Neural cell (in vitro differentiated cells): ENCODE measurements around the gene KLHL10. TPM values are rescaled to one million over a fixed set of nuclear protein-coding genes. Genes with fewer than 3 reads are reported as not detected.

Experiments used
- H2AFZ ChIP-seq: fragments of 200-600, 300-800 bp; sonication (generic), shearing (Covaris generic); 2 replicates; pipeline ENCODE4 v1.6.0; 2014; ENCODE audit warnings: low read depth, mild to moderate bottlenecking, antibody characterized with exemption, low read length, moderate library complexity
- H3F3A ChIP-seq: fragments of 200-600 bp; shearing (Covaris generic); 2 replicates; pipeline ENCODE4 v1.6.1; 2016; ENCODE audit warnings: mild to moderate bottlenecking, moderate library complexity, mixed read lengths, antibody characterized with exemption, low read length; ENCODE audit not compliant: insufficient read depth, poor library complexity, severe bottlenecking
- H3K27ac ChIP-seq: fragments of 200-600, 300-800 bp; sonication (generic), shearing (Covaris generic); 2 replicates; pipeline ENCODE4 v1.5.1; 2014; ENCODE audit warnings: mild to moderate bottlenecking, low read length, moderate library complexity
- H3K27me3 ChIP-seq: fragments of 300-800, 200-600 bp; sonication (generic), shearing (Covaris generic); 2 replicates; pipeline ENCODE4 v1.6.0; 2014; ENCODE audit warnings: mild to moderate bottlenecking, low read depth, low read length, moderate library complexity; ENCODE audit not compliant: insufficient read depth
- H3K36me3 ChIP-seq: fragments of 300-800, 200-600 bp; sonication (generic), shearing (Covaris generic); 2 replicates; pipeline ENCODE4 v1.5.1; 2014; ENCODE audit warnings: mild to moderate bottlenecking, antibody characterized with exemption, low read length, moderate library complexity; ENCODE audit not compliant: insufficient read depth
- H3K4me2 ChIP-seq: fragments of 300-800, 200-600 bp; sonication (generic), shearing (Covaris generic); 2 replicates; pipeline ENCODE4 v1.6.0; 2014; ENCODE audit warnings: mild to moderate bottlenecking, low read length
- H3K4me3 ChIP-seq: fragments of 300-800, 200-600 bp; sonication (generic), shearing (Covaris generic); 2 replicates; pipeline ENCODE4 v1.5.1; 2014; ENCODE audit warnings: mild to moderate bottlenecking, low read length, moderate library complexity
- H3K79me2 ChIP-seq: fragments of 200-600 bp; shearing (Covaris generic); replicated peaks from 2 replicates; pipeline ENCODE4 v1.6.0; 2014; ENCODE audit warnings: mild to moderate bottlenecking, low read length, moderate library complexity; ENCODE audit not compliant: insufficient read depth
- H3K9ac ChIP-seq: fragments of 300-800, 200-600 bp; sonication (generic), shearing (Covaris generic); 2 replicates; pipeline ENCODE4 v1.6.1; 2016; ENCODE audit warnings: mild to moderate bottlenecking, low read length, mixed read lengths
- H3K9me2 ChIP-seq: fragments of 200-600 bp; shearing (Covaris generic); 2 replicates; pipeline ENCODE4 v1.6.1; 2016; ENCODE audit warnings: mild to moderate bottlenecking, low read length, mixed read lengths; ENCODE audit not compliant: insufficient read depth
- H3K9me3 ChIP-seq: fragments of 200-600, 300-800 bp; sonication (generic), shearing (Covaris generic); 2 replicates; pipeline ENCODE4 v1.6.1; 2016; ENCODE audit warnings: mild to moderate bottlenecking, mixed run types, low read length, moderate library complexity, mixed read lengths
- H4K20me1 ChIP-seq: fragments of 200-600 bp; shearing (Covaris generic); 2 replicates; pipeline ENCODE4 v1.6.1; 2016; ENCODE audit warnings: mild to moderate bottlenecking, mixed run types; ENCODE audit not compliant: insufficient read depth
- EP300 ChIP-seq: fragments of 450-650 bp; conservative IDR thresholded peaks from 2 replicates; pipeline ENCODE4 v1.6.1; 2014; ENCODE audit warnings: antibody characterized with exemption, mild to moderate bottlenecking, moderate library complexity; ENCODE audit not compliant: poor library complexity, severe bottlenecking
- EZH2 ChIP-seq: fragments of 200-600, 300-800 bp; shearing (Covaris generic), sonication (generic); IDR thresholded peaks from 2 replicates; pipeline ENCODE4 v1.6.1; 2014; ENCODE audit warnings: antibody characterized with exemption, low read length, borderline replicate concordance, mild to moderate bottlenecking; ENCODE audit not compliant: insufficient read depth, poor library complexity, severe bottlenecking
- MXI1 ChIP-seq: fragments of 450-650 bp; conservative IDR thresholded peaks from 2 replicates; pipeline ENCODE4 v1.6.1; 2014; ENCODE audit warnings: antibody characterized with exemption, mild to moderate bottlenecking; ENCODE audit not compliant: poor library complexity, severe bottlenecking
- POLR2AphosphoS5 ChIP-seq: IDR thresholded peaks from 2 replicates; pipeline ENCODE4 v1.6.1; 2012
- RAD21 ChIP-seq: fragments of 450-650 bp; conservative IDR thresholded peaks from 2 replicates; pipeline ENCODE4 v1.6.1; 2014; ENCODE audit warnings: antibody characterized with exemption, mild to moderate bottlenecking, moderate library complexity
- SMC3 ChIP-seq: fragments of 450-650 bp; conservative IDR thresholded peaks from 2 replicates; pipeline ENCODE4 v1.6.1; 2014; ENCODE audit warnings: antibody characterized with exemption, mild to moderate bottlenecking, moderate library complexity; ENCODE audit not compliant: poor library complexity
- TAF1 ChIP-seq: IDR thresholded peaks from 2 replicates; pipeline ENCODE4 v1.6.1; 2012; ENCODE audit warnings: low read depth
- polyA plus RNA-seq: library from polyadenylated mRNA; depleted of rRNA; stranded (reverse); fragments of >200 nt; gene quantifications from 2 replicates; pipeline ENCODE4 v1.2.3, GENCODE V29; 2014
- TF ChIP-seq, protein P1 (sequence below): IDR thresholded peaks from 2 replicates; pipeline ENCODE4 v1.6.1; 2012; ENCODE audit warnings: borderline replicate concordance
- TF ChIP-seq, protein P2 (sequence below): fragments of 450-650 bp; IDR thresholded peaks from 2 replicates; pipeline ENCODE4 v1.5.1; 2014; ENCODE audit warnings: antibody characterized with exemption, mild to moderate bottlenecking, moderate library complexity; ENCODE audit not compliant: poor library complexity, severe bottlenecking

The KLHL10 gene
- polyA plus RNA-seq, 1 donor from 2014 or later = not detected

GRCh38 chr17:41891135-41892020 is 53.8 kb downstream of the KLHL10 start:
- Histone ChIP-seq H3F3A (no peaks in the 10 kb centered on the region), H4K20me1 (no peaks in the 10 kb centered on the region), H3K4me3 (no peak overlapping the region), H3K79me2 (no peaks in the 10 kb centered on the region), H3K9me3 (no peaks in the 10 kb centered on the region), H3K9me2 (no peaks in the 10 kb centered on the region), H3K4me2 (no peak overlapping the region), H3K27ac (no peak overlapping the region), H3K36me3 (no peaks in the 10 kb centered on the region), H3K27me3 (no peaks in the 10 kb centered on the region), H3K9ac (no peak overlapping the region), H2AFZ (no peak overlapping the region)
- TF ChIP-seq MXI1 = no peak
- no peak for TF ChIP-seq TAF1
- TF ChIP-seq SMC3 = no peak
- TF ChIP-seq EZH2 = no peak
- TF ChIP-seq, protein P1, sequence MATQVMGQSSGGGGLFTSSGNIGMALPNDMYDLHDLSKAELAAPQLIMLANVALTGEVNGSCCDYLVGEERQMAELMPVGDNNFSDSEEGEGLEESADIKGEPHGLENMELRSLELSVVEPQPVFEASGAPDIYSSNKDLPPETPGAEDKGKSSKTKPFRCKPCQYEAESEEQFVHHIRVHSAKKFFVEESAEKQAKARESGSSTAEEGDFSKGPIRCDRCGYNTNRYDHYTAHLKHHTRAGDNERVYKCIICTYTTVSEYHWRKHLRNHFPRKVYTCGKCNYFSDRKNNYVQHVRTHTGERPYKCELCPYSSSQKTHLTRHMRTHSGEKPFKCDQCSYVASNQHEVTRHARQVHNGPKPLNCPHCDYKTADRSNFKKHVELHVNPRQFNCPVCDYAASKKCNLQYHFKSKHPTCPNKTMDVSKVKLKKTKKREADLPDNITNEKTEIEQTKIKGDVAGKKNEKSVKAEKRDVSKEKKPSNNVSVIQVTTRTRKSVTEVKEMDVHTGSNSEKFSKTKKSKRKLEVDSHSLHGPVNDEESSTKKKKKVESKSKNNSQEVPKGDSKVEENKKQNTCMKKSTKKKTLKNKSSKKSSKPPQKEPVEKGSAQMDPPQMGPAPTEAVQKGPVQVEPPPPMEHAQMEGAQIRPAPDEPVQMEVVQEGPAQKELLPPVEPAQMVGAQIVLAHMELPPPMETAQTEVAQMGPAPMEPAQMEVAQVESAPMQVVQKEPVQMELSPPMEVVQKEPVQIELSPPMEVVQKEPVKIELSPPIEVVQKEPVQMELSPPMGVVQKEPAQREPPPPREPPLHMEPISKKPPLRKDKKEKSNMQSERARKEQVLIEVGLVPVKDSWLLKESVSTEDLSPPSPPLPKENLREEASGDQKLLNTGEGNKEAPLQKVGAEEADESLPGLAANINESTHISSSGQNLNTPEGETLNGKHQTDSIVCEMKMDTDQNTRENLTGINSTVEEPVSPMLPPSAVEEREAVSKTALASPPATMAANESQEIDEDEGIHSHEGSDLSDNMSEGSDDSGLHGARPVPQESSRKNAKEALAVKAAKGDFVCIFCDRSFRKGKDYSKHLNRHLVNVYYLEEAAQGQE = no peak
- TF ChIP-seq RAD21 = no peak
- TF ChIP-seq POLR2AphosphoS5 = no peak
- no peak for TF ChIP-seq EP300
- TF ChIP-seq, protein P2, sequence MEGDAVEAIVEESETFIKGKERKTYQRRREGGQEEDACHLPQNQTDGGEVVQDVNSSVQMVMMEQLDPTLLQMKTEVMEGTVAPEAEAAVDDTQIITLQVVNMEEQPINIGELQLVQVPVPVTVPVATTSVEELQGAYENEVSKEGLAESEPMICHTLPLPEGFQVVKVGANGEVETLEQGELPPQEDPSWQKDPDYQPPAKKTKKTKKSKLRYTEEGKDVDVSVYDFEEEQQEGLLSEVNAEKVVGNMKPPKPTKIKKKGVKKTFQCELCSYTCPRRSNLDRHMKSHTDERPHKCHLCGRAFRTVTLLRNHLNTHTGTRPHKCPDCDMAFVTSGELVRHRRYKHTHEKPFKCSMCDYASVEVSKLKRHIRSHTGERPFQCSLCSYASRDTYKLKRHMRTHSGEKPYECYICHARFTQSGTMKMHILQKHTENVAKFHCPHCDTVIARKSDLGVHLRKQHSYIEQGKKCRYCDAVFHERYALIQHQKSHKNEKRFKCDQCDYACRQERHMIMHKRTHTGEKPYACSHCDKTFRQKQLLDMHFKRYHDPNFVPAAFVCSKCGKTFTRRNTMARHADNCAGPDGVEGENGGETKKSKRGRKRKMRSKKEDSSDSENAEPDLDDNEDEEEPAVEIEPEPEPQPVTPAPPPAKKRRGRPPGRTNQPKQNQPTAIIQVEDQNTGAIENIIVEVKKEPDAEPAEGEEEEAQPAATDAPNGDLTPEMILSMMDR = no peak

GRCh38 chr17:41892021-41892376 is 54.4 kb downstream of the KLHL10 start:
- TF ChIP-seq MXI1 = no peak
- no peak for TF ChIP-seq POLR2AphosphoS5
- no peak for TF ChIP-seq EZH2
- no peak for TF ChIP-seq SMC3
- TF ChIP-seq TAF1 = no peak
- no peak overlapping the region for H3K9ac ChIP-seq
- H3K27ac ChIP-seq = no peak overlapping the region
- no peak overlapping the region for H3K4me3 ChIP-seq
- H3K79me2 ChIP-seq = no peaks in the 10 kb centered on the region
- H3F3A ChIP-seq = no peaks in the 10 kb centered on the region
- H3K27me3 ChIP-seq = no peaks in the 10 kb centered on the region
- H4K20me1 ChIP-seq = no peaks in the 10 kb centered on the region
- H3K36me3 ChIP-seq = no peaks in the 10 kb centered on the region
- H2AFZ ChIP-seq = no peak overlapping the region
- no peaks in the 10 kb centered on the region for H3K9me2 ChIP-seq
- no peaks in the 10 kb centered on the region for H3K9me3 ChIP-seq
- no peak overlapping the region for H3K4me2 ChIP-seq
